GM18907 (cell line): ENCODE data around the gene SMIM5.

Experiments used
- ATAC-seq: cut with Tn5 transposase; IDR thresholded peaks from one replicate; pipeline ENCODE4 v1.9.1; 2021; ENCODE audit warnings: mild to moderate bottlenecking, moderate library complexity; ENCODE audit not compliant: unreplicated experiment

Gene SMIM5

GRCh38 chr17:75664099-75664549 lies 30.9 kb downstream of the SMIM5 start:
- peak; percentile 57 for ATAC-seq

GRCh38 chr17:75665981-75666380 lies 32.7 kb downstream of the SMIM5 start:
- ATAC-seq = no peak

- peak; percentile 80 for ATAC-seq
These were observed 33.9 kb downstream of the SMIM5 start, which contains the start of the genes RECQL5 and SAP30BP for GRCh38 chr17:75666959-75667790. Gene RECQL5, minus strand, starts transcription at chr17:75667154. Its CDS starts 597 bp downstream, at chr17:75666557. Gene SAP30BP, plus strand, starts transcription at chr17:75667338. Its CDS starts 35 bp downstream, at chr17:75667373.

GRCh38 chr17:75667825-75668224 lies 34.6 kb downstream of the SMIM5 start:
- ATAC-seq = no peak

GRCh38 chr17:75668489-75668888 lies 35.3 kb downstream of the SMIM5 start:
- ATAC-seq = no peak

- no peak for ATAC-seq
These were observed 37.6 kb downstream of the SMIM5 start for GRCh38 chr17:75670868-75671267.

GRCh38 chr17:75672011-75672410 lies 38.8 kb downstream of the SMIM5 start:
- ATAC-seq = no peak

- ATAC-seq = no peak
These were observed 40.3 kb downstream of the SMIM5 start for GRCh38 chr17:75673487-75673886.

GRCh38 chr17:75676461-75676860 lies 43.2 kb downstream of the SMIM5 start:
- ATAC-seq = no peak

- ATAC-seq = no peak
These were observed 46.5 kb downstream of the SMIM5 start for GRCh38 chr17:75679706-75680211.

- ATAC-seq = no peak
These were observed 47.2 kb downstream of the SMIM5 start for GRCh38 chr17:75680431-75680830.

GRCh38 chr17:75681289-75681688 lies 48.1 kb downstream of the SMIM5 start:
- no peak for ATAC-seq

GRCh38 chr17:75683583-75683982 lies 50.3 kb downstream of the SMIM5 start:
- ATAC-seq = no peak

- no peak for ATAC-seq
These were observed 51.0 kb downstream of the SMIM5 start for GRCh38 chr17:75684249-75684648.

- ATAC-seq = no peak
These were observed 51.7 kb downstream of the SMIM5 start for GRCh38 chr17:75684924-75685323.

GRCh38 chr17:75685499-75685898 lies 52.3 kb downstream of the SMIM5 start:
- no peak for ATAC-seq

GRCh38 chr17:75688209-75688825 lies 55.1 kb downstream of the SMIM5 start:
- ATAC-seq = no peak

- ATAC-seq = peak; percentile 39
These were observed 56.2 kb downstream of the SMIM5 start for GRCh38 chr17:75689441-75689873.
